ACHN (cell line): ENCODE results near the gene CDH12.

Experiments used
- DNase-seq: peaks from one replicate; pipeline ENCODE4 v3.0.0-alpha.2; 2015
- in situ Hi-C: cut with HindIII; loops from 2 replicates; pipeline ENCODE4 v1.10.0; 2017; ENCODE audit warnings: low sequenced_read_pairs, low pct_ligation_motif_present, low pct_unique_long_range_greater_than_20kb

CDH12 gene

DNA sequence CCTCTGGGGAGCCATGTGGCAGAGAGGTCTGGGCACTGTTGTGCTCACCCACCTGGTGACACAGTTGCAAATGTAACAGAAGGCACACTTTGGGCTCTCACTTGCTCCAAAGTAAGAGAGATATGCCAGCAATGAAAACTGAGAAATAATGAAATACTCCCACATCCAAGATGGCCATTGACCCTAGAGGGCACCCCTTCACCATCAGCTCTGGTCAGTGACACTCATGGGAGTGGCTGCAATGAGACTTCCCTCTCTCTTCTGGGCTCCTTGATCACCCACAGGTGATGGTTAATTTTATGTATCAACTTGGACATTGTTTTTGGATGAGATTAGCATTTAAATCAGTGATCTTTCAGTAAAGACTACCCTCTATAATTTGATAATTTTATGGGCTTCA is 248.4 kb downstream of the CDH12 start:
- no peak for DNase-seq
- in situ Hi-C loops = no loop called here

DNA sequence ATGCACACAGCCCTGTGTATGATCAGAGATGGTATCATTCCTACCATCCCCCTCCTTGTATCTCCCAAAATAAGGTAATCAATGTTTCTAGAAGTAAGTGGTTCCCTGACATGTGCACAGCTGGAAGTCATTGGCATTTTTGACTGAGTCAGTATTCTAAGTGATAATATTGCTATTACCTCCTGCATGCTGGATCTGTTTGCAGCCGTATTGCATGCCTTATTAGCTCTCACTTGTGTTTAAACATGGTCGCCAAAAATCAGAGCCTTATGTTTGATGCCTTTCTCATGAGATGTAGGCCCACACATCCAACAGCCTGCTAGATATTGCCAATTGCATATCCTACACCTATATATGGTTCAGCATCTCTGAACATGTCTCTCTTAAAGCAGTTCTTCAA is 254.3 kb downstream of the CDH12 start:
- DNase-seq = no peak
- in situ Hi-C loops = no loop called here

DNA sequence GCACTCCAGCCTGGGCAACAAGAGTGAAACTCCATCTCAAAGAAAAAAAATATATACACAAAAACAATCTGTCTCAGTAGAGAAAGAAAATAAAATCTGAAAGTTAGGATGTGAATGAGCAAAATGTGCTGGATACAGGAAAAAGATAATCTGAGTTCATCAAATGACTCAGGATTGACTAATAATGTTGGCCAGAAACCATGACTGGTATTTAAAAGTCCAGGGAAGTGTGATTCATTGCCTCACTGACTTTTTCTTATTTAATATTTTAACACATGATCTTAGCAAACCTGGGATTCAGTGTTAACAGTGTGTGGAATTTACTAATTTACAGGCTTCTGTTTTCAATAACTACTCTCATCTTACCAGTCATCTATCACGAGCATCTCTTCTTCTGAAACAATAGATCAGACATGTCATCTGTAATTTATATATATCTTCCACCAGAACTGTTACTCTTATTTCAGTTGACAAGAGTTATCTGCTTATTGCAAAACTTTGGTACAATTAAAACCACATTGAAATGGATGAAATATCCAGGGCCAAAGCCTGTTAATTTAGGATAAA is 256.7 kb downstream of the CDH12 start:
- peak; percentile 58 for DNase-seq
- in situ Hi-C loops = no loop called here

DNA sequence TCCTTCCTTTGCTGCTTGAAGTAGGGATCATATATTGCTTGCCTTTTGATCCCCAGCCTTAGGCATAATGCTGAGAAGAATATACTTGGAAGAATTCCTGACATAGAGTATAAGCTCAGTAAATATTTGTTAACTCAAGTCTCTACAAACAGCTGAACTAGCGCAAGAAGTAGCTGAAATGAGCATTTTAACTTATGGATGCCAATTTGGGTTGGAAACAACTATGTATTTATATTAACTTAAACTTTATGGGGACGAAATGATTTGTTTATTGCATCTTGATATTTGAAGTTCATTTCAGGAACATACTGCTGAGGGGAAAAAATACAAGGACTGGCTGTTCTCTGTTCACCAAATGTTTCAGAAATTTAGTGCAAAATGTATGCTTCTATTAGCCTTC is 258.7 kb downstream of the CDH12 start:
- no peak for DNase-seq
- in situ Hi-C loops = no loop called here

- in situ Hi-C loops = no loop called here
- DNase-seq = no peak
These were observed 259.6 kb downstream of the CDH12 start for GRCh38 chr5:22593592-22593991.

DNA sequence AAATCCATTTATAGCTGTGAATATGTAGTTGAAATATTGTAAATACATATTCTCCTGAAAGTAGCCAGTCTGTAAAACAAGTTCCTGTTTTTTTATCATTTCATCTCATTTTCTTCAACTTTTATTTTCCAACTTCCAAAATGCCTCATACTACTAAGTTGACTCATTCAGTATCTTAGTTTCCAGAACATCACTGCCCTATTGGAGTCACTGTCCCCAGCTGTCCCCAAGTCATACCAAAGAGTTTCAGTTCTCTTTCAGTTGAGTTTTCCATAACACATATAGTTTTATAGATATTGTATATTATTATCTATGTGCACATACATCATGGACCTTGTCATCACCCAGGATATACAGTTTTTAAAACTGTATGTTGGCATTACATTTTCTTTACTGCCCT is 261.7 kb downstream of the CDH12 start:
- in situ Hi-C loops = no loop called here
- DNase-seq = no peak

DNA sequence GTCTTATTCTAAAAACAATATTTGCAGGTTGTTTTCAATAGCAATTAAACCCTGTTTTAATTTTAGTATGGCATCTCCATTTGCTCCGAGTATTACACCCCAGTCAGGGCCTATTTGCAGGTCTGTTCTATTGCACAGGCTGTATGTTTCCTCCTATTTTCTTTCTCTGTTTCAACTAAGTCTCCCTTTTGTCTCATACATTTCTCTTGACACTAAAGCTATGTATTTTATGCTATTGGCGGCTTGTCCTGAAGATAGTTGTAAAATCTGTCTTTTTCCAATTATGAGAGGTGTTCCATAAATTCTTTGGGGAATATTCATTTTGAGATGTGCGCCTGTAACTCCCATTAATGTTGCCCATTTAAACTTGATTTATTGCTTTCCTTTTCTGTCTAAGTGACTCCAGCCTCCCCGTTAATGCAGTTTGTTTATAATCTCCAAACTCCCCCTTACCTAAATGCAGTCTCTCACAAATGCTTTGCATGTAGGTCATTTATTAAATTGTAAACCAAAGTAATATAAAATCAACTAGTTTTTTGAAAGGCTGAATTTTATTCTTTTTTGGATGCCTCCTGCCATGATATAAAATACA is 262.4 kb downstream of the CDH12 start:
- in situ Hi-C loops = no loop called here

DNA sequence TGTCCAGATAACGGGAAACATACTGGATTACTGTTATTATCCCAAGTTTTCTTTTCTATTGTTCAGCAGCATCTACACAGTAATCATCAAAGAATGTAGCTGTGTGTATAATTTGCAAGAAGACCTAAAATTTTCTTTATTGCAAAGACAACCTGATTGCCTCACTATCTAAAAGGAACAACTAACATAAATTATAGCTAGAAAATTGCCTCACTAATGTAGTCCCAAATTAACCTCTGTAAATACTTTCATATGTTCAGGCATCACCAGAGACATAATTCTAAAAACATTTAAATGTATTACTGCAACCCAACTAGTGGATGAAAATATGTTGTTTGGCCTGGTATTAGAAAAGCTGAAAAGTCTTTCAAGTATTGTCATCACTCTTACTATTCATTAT is 275.4 kb downstream of the CDH12 start:
- in situ Hi-C loops = no loop called here
- DNase-seq = no peak

More for the DNA sequence above, 262.4 kb downstream of the CDH12 start:
- DNase-seq = no peak

DNA sequence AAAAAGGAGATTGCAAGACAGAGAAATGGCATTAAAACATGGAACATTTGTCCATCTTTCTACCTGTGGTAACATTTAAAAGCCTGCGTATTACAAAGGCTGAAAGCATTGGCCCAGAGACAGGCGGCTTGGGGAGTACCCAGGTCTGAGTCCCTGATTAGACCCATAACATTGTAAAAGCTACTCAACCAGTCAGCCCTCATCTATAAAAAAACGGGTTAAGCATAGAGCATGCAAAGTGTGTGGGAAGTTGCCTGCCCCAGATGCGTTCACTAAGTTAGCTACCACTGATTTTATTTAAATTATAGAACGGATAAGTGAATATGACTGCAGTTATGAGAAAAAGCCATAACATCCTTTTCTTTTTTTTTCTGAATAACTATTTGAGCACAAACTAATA is 276.1 kb downstream of the CDH12 start:
- DNase-seq = no peak
- in situ Hi-C loops = no loop called here

DNA sequence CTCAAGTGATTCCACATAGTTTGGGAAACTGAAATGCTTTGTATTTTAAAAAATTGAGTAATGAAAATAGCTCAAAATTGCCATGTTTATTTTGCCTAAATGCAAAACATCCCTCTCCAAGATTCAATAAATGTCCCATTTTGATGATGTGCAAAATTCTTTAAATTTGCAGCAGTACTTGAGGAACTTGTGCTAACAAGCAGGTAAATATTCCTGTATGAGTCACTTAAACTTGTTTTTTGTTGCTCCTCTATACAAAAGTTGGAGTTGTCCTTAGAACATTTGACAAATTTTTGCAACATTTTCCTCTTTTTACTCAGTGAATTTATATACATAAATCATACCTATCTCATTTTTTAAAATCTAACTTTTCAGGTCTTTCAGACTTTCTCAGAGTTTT is 280.2 kb downstream of the CDH12 start:
- in situ Hi-C loops = no loop called here
- DNase-seq = no peak

GRCh38 chr5:22567983-22568382 is 285.2 kb downstream of the CDH12 start:
- DNase-seq = no peak
- in situ Hi-C loops = no loop called here

- peak; percentile 20 for DNase-seq
- in situ Hi-C loops = no loop called here
These were observed 293.0 kb downstream of the CDH12 start for GRCh38 chr5:22560147-22560546.

DNA sequence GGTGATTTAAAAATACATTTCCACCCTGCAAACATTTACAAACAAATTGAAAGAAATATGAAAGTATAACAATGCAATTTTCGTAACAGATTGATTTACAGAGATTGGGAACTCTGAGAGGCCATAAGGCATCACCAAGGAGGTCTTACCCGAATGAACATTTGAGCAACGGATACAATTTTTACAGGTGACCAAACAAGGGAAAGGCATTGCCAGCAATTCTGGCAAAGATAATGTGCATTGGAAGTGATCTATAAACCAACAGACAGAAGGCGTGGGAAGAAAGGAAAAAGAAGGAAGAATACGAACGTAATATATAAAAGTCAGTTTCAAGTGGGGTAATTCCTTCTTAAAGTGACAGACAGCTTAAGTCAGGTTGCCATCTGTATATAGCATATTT is 295.9 kb downstream of the CDH12 start:
- in situ Hi-C loops = no loop called here
- DNase-seq = no peak

DNA sequence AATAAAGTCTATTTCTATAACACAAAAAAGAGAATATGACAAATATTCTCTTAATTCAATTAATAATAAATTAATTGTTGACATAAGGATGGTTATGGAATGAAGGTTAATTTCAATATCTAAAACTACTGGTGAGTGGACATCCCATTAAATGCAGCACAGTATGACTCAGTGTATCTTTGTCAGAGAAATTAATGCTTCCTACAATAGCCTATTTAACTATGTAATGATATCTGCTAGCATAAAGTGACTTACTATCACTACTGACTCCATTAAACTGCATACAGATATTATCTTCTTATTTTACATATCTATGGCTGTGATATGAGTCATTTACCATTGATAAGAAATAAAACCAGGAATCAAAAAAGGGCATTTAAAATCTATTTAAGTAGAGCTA is 298.7 kb downstream of the CDH12 start:
- DNase-seq = no peak
- in situ Hi-C loops = no loop called here

- in situ Hi-C loops = no loop called here
- no peak for DNase-seq
These were observed 303.1 kb downstream of the CDH12 start for GRCh38 chr5:22549876-22550671.

DNA sequence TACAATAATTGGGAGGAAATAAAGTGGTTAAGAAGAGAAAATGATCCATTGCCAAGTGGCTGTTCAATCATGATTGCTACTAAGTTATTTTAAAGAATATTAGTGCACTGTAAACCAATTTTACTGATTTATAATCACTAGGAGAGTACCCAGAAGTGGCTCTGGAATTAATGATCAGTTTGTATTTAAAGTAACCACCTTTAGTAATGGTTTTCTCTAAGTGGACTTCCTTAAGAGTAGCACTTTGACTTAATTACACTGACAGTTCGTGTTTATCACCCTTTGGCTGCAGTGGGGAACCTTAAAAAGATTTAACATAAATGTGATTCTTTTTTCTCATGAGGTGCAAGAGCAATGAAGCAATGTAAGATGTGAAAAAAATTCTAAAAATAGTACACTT is 310.8 kb downstream of the CDH12 start:
- in situ Hi-C loops = no loop called here
- no peak for DNase-seq

DNA sequence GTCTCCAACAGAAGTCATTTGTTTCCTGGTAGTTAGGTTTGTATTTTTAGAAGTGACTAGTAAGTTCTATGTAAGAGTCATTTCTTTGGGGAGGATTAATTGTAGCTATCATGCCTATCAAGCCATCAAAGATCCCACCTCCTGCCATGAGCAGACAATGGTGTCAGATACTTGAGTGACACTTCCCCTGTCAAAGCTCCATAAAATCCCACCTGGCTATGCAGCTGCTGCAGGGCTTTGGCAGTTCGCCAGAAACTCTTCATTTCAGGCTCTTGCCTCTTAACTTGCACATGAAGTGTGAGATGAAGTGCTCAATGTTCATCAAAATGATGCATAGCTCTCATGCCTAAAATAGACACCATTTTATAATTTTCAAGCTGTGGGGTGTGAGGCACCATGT is 312.1 kb downstream of the CDH12 start:
- in situ Hi-C loops = no loop called here
- no peak for DNase-seq

DNA sequence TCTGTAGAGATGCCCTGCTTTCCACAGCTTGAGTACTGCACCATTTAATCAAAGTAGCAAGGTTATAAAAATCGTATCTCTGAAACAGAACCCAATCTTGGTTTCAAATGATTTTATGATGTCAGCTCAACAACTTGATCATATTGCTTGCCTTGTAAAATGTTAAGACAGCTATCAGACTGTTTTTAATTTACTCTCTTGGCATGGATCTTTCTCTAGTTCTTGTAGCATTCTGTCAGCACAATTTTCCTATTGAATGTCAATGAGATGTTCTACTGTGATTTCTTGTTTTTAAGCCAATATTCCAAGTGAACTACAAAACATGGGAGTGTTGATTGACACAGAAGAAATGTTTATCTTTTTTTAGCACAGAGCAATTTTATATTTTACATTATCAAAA is 313.4 kb downstream of the CDH12 start:
- no peak for DNase-seq
- in situ Hi-C loops = no loop called here

DNA sequence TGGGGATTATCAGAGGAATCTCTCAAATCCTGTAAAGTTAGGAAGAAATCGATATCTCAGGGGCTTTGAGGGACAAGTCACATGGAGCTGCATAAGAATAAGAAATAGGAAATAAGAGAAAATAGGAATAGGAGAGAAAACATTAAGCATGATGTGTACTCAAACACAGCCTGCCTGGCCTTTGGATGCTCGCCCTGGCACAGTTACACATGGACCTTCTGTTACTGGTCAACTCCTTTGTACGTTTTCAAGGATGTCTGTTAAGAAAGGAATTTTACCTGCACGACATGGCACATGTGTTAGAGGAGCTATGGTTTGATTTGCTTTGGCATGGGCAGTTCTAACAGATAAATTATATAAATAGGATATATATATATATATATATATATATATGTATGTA is 321.2 kb downstream of the CDH12 start:
- in situ Hi-C loops = no loop called here
- DNase-seq = no peak

- in situ Hi-C loops = no loop called here
- no peak for DNase-seq
These were observed 331.6 kb downstream of the CDH12 start for GRCh38 chr5:22521521-22521920.
